SK-N-SH (cell line): ENCODE data around the gene RSU1.

Experiments
- FOXM1 ChIP-seq: IDR thresholded peaks from 2 replicates; pipeline ENCODE4 v1.4.0; 2012; ENCODE audit warnings: low read depth, mild to moderate bottlenecking
- GABPA ChIP-seq: IDR thresholded peaks from 2 replicates; pipeline ENCODE4 v1.4.0; 2012; ENCODE audit warnings: low read depth, mild to moderate bottlenecking
- IRF3 ChIP-seq: fragments of 150-350 bp; IDR thresholded peaks from 2 replicates; pipeline ENCODE4 v1.6.1; 2016; ENCODE audit warnings: mild to moderate bottlenecking, low read depth, low read length
- POLR2AphosphoS5 ChIP-seq: IDR thresholded peaks from 2 replicates; pipeline ENCODE4 v1.6.1; 2012; ENCODE audit warnings: low read depth, low read length
- RXRA ChIP-seq: IDR thresholded peaks from 2 replicates; pipeline ENCODE4 v1.4.0; 2012; ENCODE audit warnings: low read depth, mild to moderate bottlenecking, borderline replicate concordance

GRCh38 chr10:16799621-16800020 is 17.6 kb downstream of the RSU1 start:
- TF ChIP-seq POLR2AphosphoS5 (no peak), IRF3 (no peak), FOXM1 (no peak), GABPA (no peak), RXRA (no peak)
